ENCODE data around the gene RARS1. TPM values are rescaled to one million over a fixed set of nuclear protein-coding genes. Genes with fewer than 3 reads are reported as not detected.

The RARS1 gene
- total RNA-seq = 10 to 100 TPM; 80.9 to 84.0 TPM

DNA sequence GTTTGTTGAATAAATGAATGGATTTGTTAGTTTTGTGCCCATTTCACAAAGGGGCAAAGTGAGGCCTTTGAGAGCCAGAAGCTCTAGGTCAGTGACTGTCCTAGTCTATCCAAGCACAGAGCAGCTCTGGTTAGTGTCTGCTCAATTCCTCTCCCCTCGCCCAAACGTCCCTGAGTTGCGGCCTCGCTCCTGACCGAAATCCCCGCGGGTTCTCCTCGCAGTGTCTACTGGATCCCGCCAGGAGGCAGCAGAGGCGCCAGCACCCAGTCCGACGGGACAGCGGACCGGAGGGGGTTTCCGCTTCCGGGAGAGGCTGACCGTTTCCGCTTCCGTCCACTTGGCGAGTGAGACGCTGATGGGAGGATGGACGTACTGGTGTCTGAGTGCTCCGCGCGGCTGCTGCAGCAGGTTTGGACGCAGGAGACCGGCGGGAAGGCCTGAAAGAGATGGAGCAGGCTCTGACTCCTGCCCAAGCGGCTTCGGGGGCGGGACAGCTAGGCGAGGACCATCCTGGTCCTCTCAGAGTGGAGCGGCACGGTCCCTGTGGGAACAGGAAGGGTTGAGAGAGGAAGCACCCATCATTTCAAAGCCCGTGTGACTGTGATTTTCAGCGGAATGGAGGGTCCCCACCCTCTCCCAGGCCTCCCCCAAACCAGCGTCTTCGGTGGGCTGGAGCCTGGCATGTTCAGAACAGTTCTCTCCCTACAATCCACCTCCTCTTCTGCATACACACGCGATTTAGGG, at the start of gene RARS1:
Gene RARS1 (plus strand): TSS at position 336 of the 744 bp plus-strand sequence. CDS start 28 bp downstream, at position 364.
- H3K27me3 Mint-ChIP-seq (ENCODE audit: low read depth) = no peaks in the 10 kb centered on the region
- peak within 1 kb of the TSS; percentile 91 for H3K27ac Mint-ChIP-seq
- H3K36me3 Mint-ChIP-seq (ENCODE audit: low read depth) = peaks cover 15% of the 10 kb centered on the region
- CTCF ChIA-PET = interaction anchor here (0.9 to 1.9 kb wide), 4 partner anchors 9 to 217 kb away, joined by 3 to 12 read pairs (median 3); no protein-coding TSS in a partner anchor
- intact Hi-C loops (cut with micrococcal nuclease) = loop anchor here (1.0 to 5.0 kb wide), 4 partner anchors 93 to 1096 kb away; partner anchors contain the start of genes PANK3 and SPDL1
- peaks cover 34% of the 10 kb centered on the region for H3K4me1 Mint-ChIP-seq (ENCODE audit: low read depth)
- peak; percentile 94 for DNase-seq
- H3K9me3 Mint-ChIP-seq = no peaks in the 10 kb centered on the region
- H3K4me3 Mint-ChIP-seq = peak within 1 kb of the TSS; percentile 98

- Mint-ChIP-seq H3K4me3 (no peak overlapping the region), H3K36me3 (ENCODE audit: low read depth) (peaks cover 2% of the 10 kb centered on the region), H3K4me1 (ENCODE audit: low read depth) (no peaks in the 10 kb centered on the region), H3K27ac (no peak overlapping the region), H3K27me3 (ENCODE audit: low read depth) (peaks cover 3% of the 10 kb centered on the region), H3K9me3 (no peaks in the 10 kb centered on the region)
- intact Hi-C loops (cut with micrococcal nuclease) = no loop called here
- CTCF ChIA-PET = no interaction called here
- DNase-seq = no peak
These were observed 47.9 kb upstream of the RARS1 start for GRCh38 chr5:168438349-168438748.

DNA sequence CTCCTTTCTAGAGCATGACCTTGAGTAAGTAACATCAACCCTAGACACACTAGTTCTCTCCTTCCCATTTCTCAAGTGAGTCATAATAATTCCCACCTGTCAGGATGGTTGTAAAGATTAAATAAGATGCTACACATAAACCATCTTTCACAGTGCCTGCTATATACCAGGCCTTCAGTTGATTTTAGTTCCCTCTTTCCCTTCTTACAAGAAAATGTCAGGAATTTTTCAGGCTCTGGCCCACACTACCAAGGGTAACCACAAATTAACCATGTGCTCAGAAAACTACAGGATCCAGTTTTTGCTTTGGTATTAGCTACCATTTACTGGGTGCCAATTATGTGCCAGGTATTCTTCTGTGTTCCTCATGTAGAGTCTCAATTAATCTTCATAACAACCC, 42.7 kb upstream of the RARS1 start:
- H3K27me3 Mint-ChIP-seq (ENCODE audit: low read depth) = no peaks in the 10 kb centered on the region
- CTCF ChIA-PET = no interaction called here
- H3K9me3 Mint-ChIP-seq = no peaks in the 10 kb centered on the region
- H3K4me3 Mint-ChIP-seq = no peak overlapping the region
- H3K4me1 Mint-ChIP-seq (ENCODE audit: low read depth) = no peaks in the 10 kb centered on the region
- intact Hi-C loops (cut with micrococcal nuclease) = no loop called here
- H3K27ac Mint-ChIP-seq = no peak overlapping the region
- no peak for DNase-seq
- peaks cover 2% of the 10 kb centered on the region for H3K36me3 Mint-ChIP-seq (ENCODE audit: low read depth)

GRCh38 chr5:168443950-168444700, 42.1 kb upstream of the RARS1 start:
- no peaks in the 10 kb centered on the region for H3K4me1 Mint-ChIP-seq (ENCODE audit: low read depth)
- DNase-seq = no peak
- CTCF ChIA-PET = no interaction called here
- intact Hi-C loops (cut with micrococcal nuclease) = no loop called here
- H3K36me3 Mint-ChIP-seq (ENCODE audit: low read depth) = peaks cover 2% of the 10 kb centered on the region
- no peaks in the 10 kb centered on the region for H3K9me3 Mint-ChIP-seq
- no peaks in the 10 kb centered on the region for H3K27me3 Mint-ChIP-seq (ENCODE audit: low read depth)
- H3K4me3 Mint-ChIP-seq = no peak overlapping the region
- no peak overlapping the region for H3K27ac Mint-ChIP-seq

GRCh38 chr5:168446983-168447619, 39.2 kb upstream of the RARS1 start:
- Mint-ChIP-seq H3K9me3 (no peaks in the 10 kb centered on the region), H3K4me1 (ENCODE audit: low read depth) (no peaks in the 10 kb centered on the region), H3K36me3 (ENCODE audit: low read depth) (no peaks in the 10 kb centered on the region), H3K4me3 (no peak overlapping the region), H3K27ac (no peak overlapping the region), H3K27me3 (ENCODE audit: low read depth) (no peaks in the 10 kb centered on the region)
- intact Hi-C loops (cut with micrococcal nuclease) = no loop called here
- CTCF ChIA-PET = interaction anchor here (0.5 kb wide), 1 partner anchor 201 kb away, joined by 3 read pairs; no protein-coding TSS in a partner anchor
- no peak for DNase-seq

DNA sequence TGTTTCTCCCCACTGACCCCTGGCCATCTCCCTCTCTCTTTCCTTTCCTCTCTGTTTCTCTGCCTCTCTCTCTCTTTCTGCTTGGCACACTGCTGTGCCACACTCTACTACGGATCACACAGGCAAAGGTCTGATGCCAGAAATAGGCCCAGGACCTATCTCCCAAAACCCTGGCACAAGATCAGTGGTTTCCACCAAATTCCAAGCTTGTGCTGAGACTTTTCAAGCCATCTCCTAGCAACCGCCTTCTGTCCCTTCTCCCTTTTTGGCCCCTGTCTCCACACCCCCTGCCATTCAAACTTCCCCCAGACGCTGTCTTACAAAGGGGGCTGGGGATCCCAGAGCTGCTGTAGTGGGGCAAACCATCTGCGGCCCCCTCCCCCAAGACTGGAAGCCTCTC, 38.5 kb upstream of the RARS1 start:
- no peaks in the 10 kb centered on the region for H3K9me3 Mint-ChIP-seq
- no peak overlapping the region for H3K27ac Mint-ChIP-seq
- H3K4me1 Mint-ChIP-seq (ENCODE audit: low read depth) = no peaks in the 10 kb centered on the region
- intact Hi-C loops (cut with micrococcal nuclease) = no loop called here
- H3K36me3 Mint-ChIP-seq (ENCODE audit: low read depth) = no peaks in the 10 kb centered on the region
- H3K4me3 Mint-ChIP-seq = no peak overlapping the region
- CTCF ChIA-PET = no interaction called here
- DNase-seq = no peak
- H3K27me3 Mint-ChIP-seq (ENCODE audit: low read depth) = no peaks in the 10 kb centered on the region

DNA sequence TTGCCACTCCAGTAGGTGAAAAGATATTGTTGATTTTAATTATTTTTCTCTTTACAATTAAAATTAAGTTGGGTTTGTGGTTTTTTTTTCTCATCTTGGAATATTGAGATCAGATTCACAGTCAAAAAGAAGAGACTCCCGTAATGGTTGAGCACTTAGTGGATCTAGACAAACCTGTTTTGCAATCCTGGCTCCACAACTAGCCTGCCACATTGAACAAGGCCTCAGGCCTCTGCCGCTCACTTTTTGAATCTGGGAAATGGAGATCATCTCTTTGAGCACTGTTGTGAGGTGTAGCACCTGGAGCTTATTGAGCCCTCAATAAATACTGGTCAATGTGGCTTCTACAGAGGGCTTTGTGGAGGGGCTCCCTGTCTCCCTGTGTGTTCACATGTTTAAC, 37.1 kb upstream of the RARS1 start:
- Mint-ChIP-seq H3K36me3 (ENCODE audit: low read depth) (no peaks in the 10 kb centered on the region), H3K27ac (no peak overlapping the region), H3K27me3 (ENCODE audit: low read depth) (no peaks in the 10 kb centered on the region), H3K9me3 (no peaks in the 10 kb centered on the region), H3K4me1 (ENCODE audit: low read depth) (no peaks in the 10 kb centered on the region), H3K4me3 (no peak overlapping the region)
- intact Hi-C loops (cut with micrococcal nuclease) = no loop called here
- DNase-seq = no peak
- CTCF ChIA-PET = no interaction called here

GRCh38 chr5:168451565-168451964, 34.7 kb upstream of the RARS1 start:
- Mint-ChIP-seq H3K27me3 (ENCODE audit: low read depth) (no peaks in the 10 kb centered on the region), H3K27ac (no peak overlapping the region), H3K4me1 (ENCODE audit: low read depth) (no peaks in the 10 kb centered on the region), H3K9me3 (no peaks in the 10 kb centered on the region), H3K36me3 (ENCODE audit: low read depth) (no peaks in the 10 kb centered on the region), H3K4me3 (no peak overlapping the region)
- intact Hi-C loops (cut with micrococcal nuclease) = no loop called here
- CTCF ChIA-PET = no interaction called here
- DNase-seq = no peak

GRCh38 chr5:168455201-168455600, 31.1 kb upstream of the RARS1 start:
- H3K4me1 Mint-ChIP-seq (ENCODE audit: low read depth) = no peaks in the 10 kb centered on the region
- H3K27ac Mint-ChIP-seq = no peak overlapping the region
- peaks cover 2% of the 10 kb centered on the region for H3K9me3 Mint-ChIP-seq
- DNase-seq = no peak
- peaks cover 10% of the 10 kb centered on the region for H3K36me3 Mint-ChIP-seq (ENCODE audit: low read depth)
- CTCF ChIA-PET = interaction anchor here (0.5 kb wide), 1 partner anchor 494 kb away, joined by 3 read pairs; no protein-coding TSS in a partner anchor
- H3K4me3 Mint-ChIP-seq = no peak overlapping the region
- no peaks in the 10 kb centered on the region for H3K27me3 Mint-ChIP-seq (ENCODE audit: low read depth)
- intact Hi-C loops (cut with micrococcal nuclease) = no loop called here

DNA sequence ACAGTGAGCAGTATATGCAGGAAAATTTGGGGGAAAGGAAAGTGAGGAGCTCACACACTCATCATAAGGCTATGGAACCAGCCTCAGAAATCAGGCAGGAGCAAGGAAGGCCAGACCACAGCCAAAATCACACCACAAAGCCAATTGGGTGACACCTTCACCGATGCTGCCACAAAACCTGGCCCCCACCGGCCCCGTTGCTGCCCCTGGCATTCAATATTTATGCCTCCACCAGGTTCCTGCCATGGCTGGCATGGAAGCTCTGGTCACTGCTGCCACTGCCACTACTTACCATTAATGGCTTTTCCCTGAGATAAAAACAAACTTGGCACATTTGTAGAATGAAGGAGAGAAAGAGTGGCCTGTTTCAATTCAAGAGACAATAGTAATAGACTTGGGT, 28.7 kb upstream of the RARS1 start:
- no peaks in the 10 kb centered on the region for H3K4me1 Mint-ChIP-seq (ENCODE audit: low read depth)

DNA sequence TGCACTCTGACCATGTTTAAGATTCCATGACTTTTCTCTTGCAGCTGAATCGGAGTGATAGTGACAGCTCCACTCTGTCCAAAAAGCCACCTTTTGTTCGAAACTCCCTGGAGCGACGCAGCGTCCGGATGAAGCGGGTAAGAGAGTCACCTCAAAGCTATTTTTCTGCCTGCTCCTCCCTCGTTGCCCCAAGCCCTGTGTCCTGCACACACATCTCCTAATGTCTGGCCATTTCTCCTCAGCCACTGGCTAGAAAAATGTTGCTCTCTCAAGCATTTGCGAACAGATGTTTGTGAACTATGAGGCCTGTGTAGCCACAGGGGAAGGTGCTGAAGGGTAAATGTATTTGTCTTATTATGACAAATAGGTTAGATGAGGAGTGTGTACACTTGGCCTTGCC, 25.7 kb upstream of the RARS1 start:
- H3K4me1 Mint-ChIP-seq (ENCODE audit: low read depth) = no peaks in the 10 kb centered on the region
- no peak for DNase-seq
- H3K36me3 Mint-ChIP-seq (ENCODE audit: low read depth) = peaks cover 10% of the 10 kb centered on the region
- H3K27me3 Mint-ChIP-seq (ENCODE audit: low read depth) = no peaks in the 10 kb centered on the region
- intact Hi-C loops (cut with micrococcal nuclease) = no loop called here
- H3K4me3 Mint-ChIP-seq = no peak overlapping the region
- H3K9me3 Mint-ChIP-seq = peaks cover 2% of the 10 kb centered on the region
- CTCF ChIA-PET = no interaction called here
- no peak overlapping the region for H3K27ac Mint-ChIP-seq

More for the DNA sequence above, 28.7 kb upstream of the RARS1 start:
- Mint-ChIP-seq H3K27ac (no peak overlapping the region), H3K36me3 (ENCODE audit: low read depth) (peaks cover 10% of the 10 kb centered on the region), H3K27me3 (ENCODE audit: low read depth) (no peaks in the 10 kb centered on the region), H3K9me3 (peaks cover 2% of the 10 kb centered on the region), H3K4me3 (no peak overlapping the region)
- DNase-seq = no peak
- intact Hi-C loops (cut with micrococcal nuclease) = no loop called here
- CTCF ChIA-PET = interaction anchor here (0.6 kb wide), 1 partner anchor 325 kb away, joined by 3 read pairs; no protein-coding TSS in a partner anchor

DNA sequence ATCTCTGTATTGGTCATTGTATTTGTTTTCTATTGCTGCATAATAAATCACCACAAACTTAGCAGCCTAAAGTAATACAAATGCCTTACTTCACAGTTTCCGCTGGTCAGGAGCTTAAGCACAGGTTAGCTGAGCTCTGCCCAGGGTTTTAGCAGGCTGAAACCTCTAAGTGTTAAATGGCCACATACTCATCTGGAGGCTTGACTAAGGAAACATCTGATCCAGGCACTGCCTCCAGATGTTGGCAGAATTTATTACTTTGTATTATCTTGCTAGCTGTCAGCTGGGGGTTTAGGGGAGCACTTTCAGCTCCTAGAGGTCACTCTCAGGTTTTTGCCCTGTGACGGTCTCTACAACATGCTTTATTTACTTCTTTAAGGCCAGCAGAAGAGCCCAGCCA, 23.2 kb upstream of the RARS1 start:
- Mint-ChIP-seq H3K27ac (no peak overlapping the region), H3K36me3 (ENCODE audit: low read depth) (peaks cover 3% of the 10 kb centered on the region), H3K9me3 (no peaks in the 10 kb centered on the region), H3K4me3 (no peak overlapping the region), H3K4me1 (ENCODE audit: low read depth) (no peaks in the 10 kb centered on the region), H3K27me3 (ENCODE audit: low read depth) (no peaks in the 10 kb centered on the region)
- no peak for DNase-seq
- intact Hi-C loops (cut with micrococcal nuclease) = no loop called here
- CTCF ChIA-PET = no interaction called here
